ENCODE results near the gene GADD45A. TPM values are rescaled to one million over a fixed set of nuclear protein-coding genes. Genes with fewer than 3 reads are reported as not detected.

The GADD45A gene
- total RNA-seq, 1 experiment from 2014 or later, result 58.6 TPM

DNA sequence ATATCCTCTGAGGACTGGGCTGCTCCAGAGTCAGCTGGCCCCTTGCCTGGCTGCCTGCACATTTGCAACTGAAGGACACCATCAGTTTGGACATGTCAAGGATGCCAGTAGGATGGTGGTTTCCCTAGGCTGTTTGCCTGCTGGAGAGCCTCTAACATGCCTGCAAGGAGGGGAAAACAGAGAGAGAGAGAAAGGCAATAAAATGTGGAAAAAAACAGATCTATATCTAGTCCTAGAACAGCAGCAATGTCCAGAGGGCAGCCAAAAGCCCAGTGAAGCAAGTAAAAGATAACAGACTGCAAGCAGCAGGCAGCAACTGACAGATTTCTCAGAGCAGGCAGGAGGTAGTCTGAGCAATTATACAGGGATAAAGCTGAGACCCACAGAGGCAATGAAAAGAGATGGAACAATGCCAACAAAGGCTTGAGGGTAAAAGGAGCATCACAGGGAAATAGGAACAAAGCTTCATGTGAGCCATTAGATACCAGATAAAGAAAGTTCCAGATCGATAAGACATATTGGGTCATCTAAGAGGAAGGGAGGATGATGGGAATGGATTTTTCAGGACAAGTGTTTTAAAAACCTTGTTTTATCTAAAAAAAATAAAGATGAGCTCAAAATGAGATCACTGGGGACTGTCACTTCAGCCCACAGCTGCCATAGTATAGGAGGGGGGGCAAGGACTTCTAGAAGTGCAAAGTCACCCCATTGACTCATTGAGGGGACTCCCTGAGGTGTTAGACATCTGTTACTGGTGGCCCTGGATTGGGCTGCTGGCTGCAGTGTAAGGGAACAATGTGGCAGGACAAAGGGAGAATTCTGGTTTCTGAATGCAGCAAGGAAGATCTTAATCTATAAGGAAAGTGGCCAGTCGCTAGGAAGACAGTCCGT, 38.6 kb upstream of the GADD45A start:
- BruUV-seq (replicated peaks), result no TSS peak
- Histone ChIP-seq H3K36me3 (ENCODE audit: control insufficient read depth, insufficient read depth, low read length) (no peaks in the 10 kb centered on the region), H3K9me3 (no peaks in the 10 kb centered on the region; the same call in 1 of the 2 replicates), H3K4me3 (ENCODE audit: low read depth, low read length) (no peak overlapping the region), H3K4me1 (peaks cover 74% of the 10 kb centered on the region), H3K27me3 (replicated peaks; ENCODE audit: control insufficient read depth, insufficient read depth, low read length) (no peaks in the 10 kb centered on the region)
- Mint-ChIP-seq H3K4me1 (ENCODE audit: low read depth, unreplicated experiment) (peaks cover 6% of the 10 kb centered on the region), H3K27me3 (ENCODE audit: insufficient read depth, unreplicated experiment) (no peaks in the 10 kb centered on the region), H3K9me3 (ENCODE audit: unreplicated experiment) (no peaks in the 10 kb centered on the region), H3K4me3 (ENCODE audit: unreplicated experiment) (no peak overlapping the region), H3K36me3 (ENCODE audit: insufficient read depth, unreplicated experiment) (no peaks in the 10 kb centered on the region), H3K27ac (ENCODE audit: unreplicated experiment) (no peak overlapping the region)
- intact Hi-C loops (cut with micrococcal nuclease; ENCODE audit: unreplicated experiment), result loop anchor here (5.0 kb wide), 1 partner anchor 41 kb away; the partner anchor contains the start of gene GADD45A
- ChIA-PET POLR2A (no interaction called here), CTCF (no interaction called here)
- TF ChIP-seq, protein P1, sequence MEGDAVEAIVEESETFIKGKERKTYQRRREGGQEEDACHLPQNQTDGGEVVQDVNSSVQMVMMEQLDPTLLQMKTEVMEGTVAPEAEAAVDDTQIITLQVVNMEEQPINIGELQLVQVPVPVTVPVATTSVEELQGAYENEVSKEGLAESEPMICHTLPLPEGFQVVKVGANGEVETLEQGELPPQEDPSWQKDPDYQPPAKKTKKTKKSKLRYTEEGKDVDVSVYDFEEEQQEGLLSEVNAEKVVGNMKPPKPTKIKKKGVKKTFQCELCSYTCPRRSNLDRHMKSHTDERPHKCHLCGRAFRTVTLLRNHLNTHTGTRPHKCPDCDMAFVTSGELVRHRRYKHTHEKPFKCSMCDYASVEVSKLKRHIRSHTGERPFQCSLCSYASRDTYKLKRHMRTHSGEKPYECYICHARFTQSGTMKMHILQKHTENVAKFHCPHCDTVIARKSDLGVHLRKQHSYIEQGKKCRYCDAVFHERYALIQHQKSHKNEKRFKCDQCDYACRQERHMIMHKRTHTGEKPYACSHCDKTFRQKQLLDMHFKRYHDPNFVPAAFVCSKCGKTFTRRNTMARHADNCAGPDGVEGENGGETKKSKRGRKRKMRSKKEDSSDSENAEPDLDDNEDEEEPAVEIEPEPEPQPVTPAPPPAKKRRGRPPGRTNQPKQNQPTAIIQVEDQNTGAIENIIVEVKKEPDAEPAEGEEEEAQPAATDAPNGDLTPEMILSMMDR (IDR thresholded peaks at IDR 0.05; ENCODE audit: insufficient read depth in 1 of 2, low read depth in 1 of 2, low read length in 1 of 2, severe bottlenecking in 1 of 2, unreplicated experiment in 1 of 2), result no peak
- peak in 1 of 2 experiments; percentile 61 for DNase-seq

GRCh38 chr1:67647036-67647798, 37.8 kb upstream of the GADD45A start:
- Histone ChIP-seq H3K36me3 (ENCODE audit: control insufficient read depth, insufficient read depth, low read length) (no peaks in the 10 kb centered on the region), H3K4me1 (peaks cover 74% of the 10 kb centered on the region), H3K27me3 (replicated peaks; ENCODE audit: control insufficient read depth, insufficient read depth, low read length) (no peaks in the 10 kb centered on the region), H3K4me3 (ENCODE audit: low read depth, low read length) (no peak overlapping the region), H3K9me3 (no peaks in the 10 kb centered on the region; the same call in 1 of the 2 replicates)
- Mint-ChIP-seq H3K27ac (ENCODE audit: unreplicated experiment) (no peak overlapping the region), H3K4me1 (ENCODE audit: low read depth, unreplicated experiment) (peaks cover 10% of the 10 kb centered on the region), H3K27me3 (ENCODE audit: insufficient read depth, unreplicated experiment) (no peaks in the 10 kb centered on the region), H3K36me3 (ENCODE audit: insufficient read depth, unreplicated experiment) (no peaks in the 10 kb centered on the region), H3K9me3 (ENCODE audit: unreplicated experiment) (no peaks in the 10 kb centered on the region), H3K4me3 (ENCODE audit: unreplicated experiment) (no peak overlapping the region)
- TF ChIP-seq, protein P1 (IDR thresholded peaks at IDR 0.05; ENCODE audit: insufficient read depth in 1 of 2, low read depth in 1 of 2, low read length in 1 of 2, severe bottlenecking in 1 of 2, unreplicated experiment in 1 of 2), result no peak
- ChIA-PET POLR2A (no interaction called here), CTCF (no interaction called here)
- intact Hi-C loops (cut with micrococcal nuclease; ENCODE audit: unreplicated experiment), result loop anchor here (5.0 kb wide), 1 partner anchor 40 kb away; the partner anchor contains the start of gene GADD45A
- no TSS peak for BruUV-seq (replicated peaks)
- no peak for DNase-seq

- Mint-ChIP-seq H3K27me3 (ENCODE audit: insufficient read depth, unreplicated experiment) (no peaks in the 10 kb centered on the region), H3K4me1 (ENCODE audit: low read depth, unreplicated experiment) (peaks cover 10% of the 10 kb centered on the region), H3K9me3 (ENCODE audit: unreplicated experiment) (no peaks in the 10 kb centered on the region), H3K27ac (ENCODE audit: unreplicated experiment) (no peak overlapping the region), H3K4me3 (ENCODE audit: unreplicated experiment) (no peak overlapping the region), H3K36me3 (ENCODE audit: insufficient read depth, unreplicated experiment) (no peaks in the 10 kb centered on the region)
- no peaks in the 10 kb centered on the region; the same call in 1 of the 2 replicates for H3K9me3 ChIP-seq
- intact Hi-C loops (cut with micrococcal nuclease; ENCODE audit: unreplicated experiment), result loop anchor here (5.0 kb wide), 1 partner anchor 39 kb away; the partner anchor contains the start of gene GADD45A
- H3K4me1 ChIP-seq, result peaks cover 67% of the 10 kb centered on the region
- no peak overlapping the region for H3K4me3 ChIP-seq (ENCODE audit: low read depth, low read length)
- BruUV-seq (replicated peaks), result no TSS peak
- POLR2A ChIA-PET, result no interaction called here
- CTCF ChIA-PET, result no interaction called here
- TF ChIP-seq, protein P1 (IDR thresholded peaks at IDR 0.05; ENCODE audit: insufficient read depth in 1 of 2, low read depth in 1 of 2, low read length in 1 of 2, severe bottlenecking in 1 of 2, unreplicated experiment in 1 of 2), result no peak
- no peak for DNase-seq
- no peaks in the 10 kb centered on the region for H3K36me3 ChIP-seq (ENCODE audit: control insufficient read depth, insufficient read depth, low read length)
- no peaks in the 10 kb centered on the region for H3K27me3 ChIP-seq (replicated peaks; ENCODE audit: control insufficient read depth, insufficient read depth, low read length)
Observed at GRCh38 chr1:67647814-67648358, 37.1 kb upstream of the GADD45A start.

All from Caco-2 (cell line).